ENCODE results near the gene ARFGAP3.

Gene ARFGAP3

GRCh38 chr22:42883970-42884369 is 26.9 kb upstream of the ARFGAP3 start:
- no peak for DNase-seq (ENCODE audit: low spot score)

GRCh38 chr22:42883121-42883520 is 26.0 kb upstream of the ARFGAP3 start:
- no peak for DNase-seq (ENCODE audit: low spot score)

- DNase-seq (ENCODE audit: low spot score), result no peak
Measured at GRCh38 chr22:42881982-42882656, 25.0 kb upstream of the ARFGAP3 start.

- no peak for DNase-seq (ENCODE audit: low spot score)
Measured at GRCh38 chr22:42881298-42881697, 24.2 kb upstream of the ARFGAP3 start.

- DNase-seq (ENCODE audit: low spot score), result no peak
Measured at GRCh38 chr22:42880815-42881214, 23.7 kb upstream of the ARFGAP3 start.

GRCh38 chr22:42879371-42880021 is 22.4 kb upstream of the ARFGAP3 start:
- no peak for DNase-seq (ENCODE audit: low spot score)

GRCh38 chr22:42878561-42879305 is 21.7 kb upstream of the ARFGAP3 start:
- DNase-seq (ENCODE audit: low spot score), result no peak

GRCh38 chr22:42877597-42878340 is 20.7 kb upstream of the ARFGAP3 start:
- no peak for DNase-seq (ENCODE audit: low spot score)

- no peak for DNase-seq (ENCODE audit: low spot score)
Measured at GRCh38 chr22:42877158-42877557, 20.1 kb upstream of the ARFGAP3 start.

GRCh38 chr22:42876041-42876440 is 19.0 kb upstream of the ARFGAP3 start:
- no peak for DNase-seq (ENCODE audit: low spot score)

- DNase-seq (ENCODE audit: low spot score), result no peak
Measured at GRCh38 chr22:42874010-42874409, 16.9 kb upstream of the ARFGAP3 start.

- DNase-seq (ENCODE audit: low spot score), result no peak
Measured at GRCh38 chr22:42873356-42873755, 16.3 kb upstream of the ARFGAP3 start.

- DNase-seq (ENCODE audit: low spot score), result no peak
Measured at GRCh38 chr22:42872821-42873220, 15.7 kb upstream of the ARFGAP3 start.

- DNase-seq (ENCODE audit: low spot score), result no peak
Measured at GRCh38 chr22:42871146-42872050, 14.3 kb upstream of the ARFGAP3 start.

GRCh38 chr22:42869888-42870480 is 12.9 kb upstream of the ARFGAP3 start:
- no peak for DNase-seq (ENCODE audit: low spot score)

GRCh38 chr22:42869463-42869862 is 12.4 kb upstream of the ARFGAP3 start:
- no peak for DNase-seq (ENCODE audit: low spot score)

- no peak for DNase-seq (ENCODE audit: low spot score)
Measured at GRCh38 chr22:42868751-42869251, 11.7 kb upstream of the ARFGAP3 start.

GRCh38 chr22:42866100-42866499 is 9.0 kb upstream of the ARFGAP3 start:
- DNase-seq (ENCODE audit: low spot score), result no peak

- no peak for DNase-seq (ENCODE audit: low spot score)
Measured at GRCh38 chr22:42865536-42865935, 8.5 kb upstream of the ARFGAP3 start.

- DNase-seq (ENCODE audit: low spot score), result peak; percentile 45
Measured at GRCh38 chr22:42863349-42863961, 6.4 kb upstream of the ARFGAP3 start.
